HCT116 (cell line): ENCODE data around the gene APOBEC3G.

Experiments used
- EGR1 ChIP-seq: IDR thresholded peaks from 2 replicates; pipeline ENCODE4 v1.6.1; 2012; ENCODE audit warnings: low read depth
- EZH2 ChIP-seq: fragments of 200-600 bp; sonication (generic); IDR thresholded peaks from 2 replicates; pipeline ENCODE4 v1.6.1; 2017; ENCODE audit warnings: antibody characterized with exemption, mixed run types
- EZH2phosphoT487 ChIP-seq: fragments of 200-600 bp; IDR thresholded peaks from 2 replicates; pipeline ENCODE4 v1.6.1; 2018; ENCODE audit warnings: antibody characterized with exemption, borderline replicate concordance
- POLR2A ChIP-seq: IDR thresholded peaks from 2 replicates; pipeline ENCODE4 v1.7.0; 2011; ENCODE audit warnings: borderline replicate concordance; ENCODE audit not compliant: insufficient read depth, insufficient read length; ENCODE audit errors: extremely low read depth
- POLR2AphosphoS5 ChIP-seq: IDR thresholded peaks from 2 replicates; pipeline ENCODE4 v1.6.1; 2011; ENCODE audit warnings: mild to moderate bottlenecking, low read depth, low read length, moderate library complexity
- RAD21 ChIP-seq: IDR thresholded peaks from 2 replicates; pipeline ENCODE4 v1.6.1; 2012; ENCODE audit warnings: low read depth, mild to moderate bottlenecking
- SP1 ChIP-seq: IDR thresholded peaks from 2 replicates; pipeline ENCODE4 v1.6.1; 2012; ENCODE audit warnings: low read depth
- YY1 ChIP-seq: IDR thresholded peaks from 2 replicates; pipeline ENCODE4 v1.6.1; 2011; ENCODE audit warnings: low read length, low read depth, moderate library complexity, mild to moderate bottlenecking; ENCODE audit not compliant: insufficient replicate concordance; ENCODE audit errors: extremely low read depth
- ZBTB33 ChIP-seq: IDR thresholded peaks from 2 replicates; pipeline ENCODE4 v1.6.1; 2011; ENCODE audit warnings: mild to moderate bottlenecking, low read length, moderate library complexity; ENCODE audit not compliant: insufficient replicate concordance; ENCODE audit errors: extremely low read depth
- ZNF274 ChIP-seq: fragments of 200-500 bp; sonication (Bioruptor generic); IDR thresholded peaks from 2 replicates; pipeline ENCODE4 v1.6.1; 2014; ENCODE audit warnings: mild to moderate bottlenecking, low read depth, low read length, inconsistent platforms
- TF ChIP-seq, protein P1 (sequence below), 3 experiments: fragments of 200-600 bp in 1 of 3; sonication (generic) in 1 of 3; IDR thresholded peaks in 2 of 3; conservative IDR thresholded peaks in 1 of 3; 2 replicates each; pipeline ENCODE4 v1.5.1; 2012 to 2017; ENCODE audit warnings: low read depth in 2 of 3, low read length in 2 of 3, antibody characterized with exemption in 1 of 3, borderline replicate concordance in 1 of 3, control low read depth in 1 of 3, mild to moderate bottlenecking in 1 of 3, mixed read lengths in 1 of 3, mixed run types in 1 of 3, moderate library complexity in 1 of 3; ENCODE audit not compliant: insufficient read depth in 1 of 3
- TF ChIP-seq, protein P2 (sequence below): IDR thresholded peaks from 2 replicates; pipeline ENCODE4 v1.6.1; 2012; ENCODE audit warnings: low read depth
- TF ChIP-seq, protein P3 (sequence below): IDR thresholded peaks from 2 replicates; pipeline ENCODE4 v1.6.1; 2012

GRCh38 chr22:39129081-39129480, 52.0 kb downstream of the APOBEC3G start:
- TF ChIP-seq EZH2 (no peak), YY1 (no peak), EGR1 (no peak), SP1 (no peak), ZBTB33 (no peak), RAD21 (no peak), POLR2A (no peak), ZNF274 (no peak), EZH2phosphoT487 (no peak), POLR2AphosphoS5 (no peak)
- TF ChIP-seq, protein P1, sequence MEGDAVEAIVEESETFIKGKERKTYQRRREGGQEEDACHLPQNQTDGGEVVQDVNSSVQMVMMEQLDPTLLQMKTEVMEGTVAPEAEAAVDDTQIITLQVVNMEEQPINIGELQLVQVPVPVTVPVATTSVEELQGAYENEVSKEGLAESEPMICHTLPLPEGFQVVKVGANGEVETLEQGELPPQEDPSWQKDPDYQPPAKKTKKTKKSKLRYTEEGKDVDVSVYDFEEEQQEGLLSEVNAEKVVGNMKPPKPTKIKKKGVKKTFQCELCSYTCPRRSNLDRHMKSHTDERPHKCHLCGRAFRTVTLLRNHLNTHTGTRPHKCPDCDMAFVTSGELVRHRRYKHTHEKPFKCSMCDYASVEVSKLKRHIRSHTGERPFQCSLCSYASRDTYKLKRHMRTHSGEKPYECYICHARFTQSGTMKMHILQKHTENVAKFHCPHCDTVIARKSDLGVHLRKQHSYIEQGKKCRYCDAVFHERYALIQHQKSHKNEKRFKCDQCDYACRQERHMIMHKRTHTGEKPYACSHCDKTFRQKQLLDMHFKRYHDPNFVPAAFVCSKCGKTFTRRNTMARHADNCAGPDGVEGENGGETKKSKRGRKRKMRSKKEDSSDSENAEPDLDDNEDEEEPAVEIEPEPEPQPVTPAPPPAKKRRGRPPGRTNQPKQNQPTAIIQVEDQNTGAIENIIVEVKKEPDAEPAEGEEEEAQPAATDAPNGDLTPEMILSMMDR (IDR thresholded peaks at IDR 0.05 in 2 of 3, conservative IDR thresholded peaks at IDR 0.05 in 1 of 3; ENCODE audit: borderline replicate concordance in 1 of 3, insufficient read depth in 1 of 3, low read depth in 2 of 3, low read length in 2 of 3) = no peak
- TF ChIP-seq, protein P2, sequence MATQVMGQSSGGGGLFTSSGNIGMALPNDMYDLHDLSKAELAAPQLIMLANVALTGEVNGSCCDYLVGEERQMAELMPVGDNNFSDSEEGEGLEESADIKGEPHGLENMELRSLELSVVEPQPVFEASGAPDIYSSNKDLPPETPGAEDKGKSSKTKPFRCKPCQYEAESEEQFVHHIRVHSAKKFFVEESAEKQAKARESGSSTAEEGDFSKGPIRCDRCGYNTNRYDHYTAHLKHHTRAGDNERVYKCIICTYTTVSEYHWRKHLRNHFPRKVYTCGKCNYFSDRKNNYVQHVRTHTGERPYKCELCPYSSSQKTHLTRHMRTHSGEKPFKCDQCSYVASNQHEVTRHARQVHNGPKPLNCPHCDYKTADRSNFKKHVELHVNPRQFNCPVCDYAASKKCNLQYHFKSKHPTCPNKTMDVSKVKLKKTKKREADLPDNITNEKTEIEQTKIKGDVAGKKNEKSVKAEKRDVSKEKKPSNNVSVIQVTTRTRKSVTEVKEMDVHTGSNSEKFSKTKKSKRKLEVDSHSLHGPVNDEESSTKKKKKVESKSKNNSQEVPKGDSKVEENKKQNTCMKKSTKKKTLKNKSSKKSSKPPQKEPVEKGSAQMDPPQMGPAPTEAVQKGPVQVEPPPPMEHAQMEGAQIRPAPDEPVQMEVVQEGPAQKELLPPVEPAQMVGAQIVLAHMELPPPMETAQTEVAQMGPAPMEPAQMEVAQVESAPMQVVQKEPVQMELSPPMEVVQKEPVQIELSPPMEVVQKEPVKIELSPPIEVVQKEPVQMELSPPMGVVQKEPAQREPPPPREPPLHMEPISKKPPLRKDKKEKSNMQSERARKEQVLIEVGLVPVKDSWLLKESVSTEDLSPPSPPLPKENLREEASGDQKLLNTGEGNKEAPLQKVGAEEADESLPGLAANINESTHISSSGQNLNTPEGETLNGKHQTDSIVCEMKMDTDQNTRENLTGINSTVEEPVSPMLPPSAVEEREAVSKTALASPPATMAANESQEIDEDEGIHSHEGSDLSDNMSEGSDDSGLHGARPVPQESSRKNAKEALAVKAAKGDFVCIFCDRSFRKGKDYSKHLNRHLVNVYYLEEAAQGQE = no peak
- TF ChIP-seq, protein P3, sequence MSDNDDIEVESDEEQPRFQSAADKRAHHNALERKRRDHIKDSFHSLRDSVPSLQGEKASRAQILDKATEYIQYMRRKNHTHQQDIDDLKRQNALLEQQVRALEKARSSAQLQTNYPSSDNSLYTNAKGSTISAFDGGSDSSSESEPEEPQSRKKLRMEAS = no peak
